BE2C (cell line): Measurements from ENCODE around the gene RBM12.

Experiments used
- DNase-seq: peaks from one replicate; pipeline ENCODE4 v3.0.0-alpha.2; 2020
- H3K27me3 ChIP-seq: fragments of 250-450 bp; sonication (Bioruptor Pico); 2 replicates; pipeline ENCODE4 v1.5.1; 2020; ENCODE audit warnings: mild to moderate bottlenecking
- H3K36me3 ChIP-seq: fragments of 250-450 bp; sonication (Bioruptor Pico); 2 replicates; pipeline ENCODE4 v1.5.1; 2020; ENCODE audit warnings: mild to moderate bottlenecking
- H3K4me1 ChIP-seq: fragments of 250-450 bp; sonication (Bioruptor Pico); 2 replicates; pipeline ENCODE4 v1.5.1; 2020
- H3K4me3 ChIP-seq: 2 replicates; pipeline ENCODE4 v1.5.1; 2011; ENCODE audit warnings: low read depth, low read length
- H3K9me3 ChIP-seq: fragments of 250-450 bp; sonication (Bioruptor Pico); 2 replicates; pipeline ENCODE4 v1.5.1; 2020
- CTCF ChIP-seq: IDR thresholded peaks from 2 replicates; pipeline ENCODE4 v1.5.1; 2012; ENCODE audit warnings: mild to moderate bottlenecking, low read depth, low read length

RBM12 gene

GRCh38 chr20:35699127-35699956, 34.6 kb upstream of the RBM12 start, which contains the start of the genes NFS1 and ROMO1:
Gene NFS1 (minus strand): TSS chr20:35699352. CDS start chr20:35699288, 64 bp downstream.
Gene ROMO1 (plus strand): TSS chr20:35699405. CDS start chr20:35699633, 228 bp downstream.
- DNase-seq: peak; percentile 95
- H3K9me3 ChIP-seq: no peaks in the 10 kb centered on the region
- peak; percentile 43 for TF ChIP-seq CTCF
- H3K4me3 ChIP-seq: peak within 1 kb of the TSS; percentile 89
- peaks cover 37% of the 10 kb centered on the region for H3K36me3 ChIP-seq
- no peaks in the 10 kb centered on the region for H3K27me3 ChIP-seq
- no peaks in the 10 kb centered on the region for H3K4me1 ChIP-seq

GRCh38 chr20:35698298-35699126, 33.8 kb upstream of the RBM12 start:
- no peaks in the 10 kb centered on the region for H3K9me3 ChIP-seq
- no peaks in the 10 kb centered on the region for H3K27me3 ChIP-seq
- no peaks in the 10 kb centered on the region for H3K4me1 ChIP-seq
- TF ChIP-seq CTCF: no peak
- DNase-seq: peak; percentile 43
- H3K36me3 ChIP-seq: peaks cover 29% of the 10 kb centered on the region
- peak overlapping the region; percentile 89 for H3K4me3 ChIP-seq

- DNase-seq: no peak
- no peaks in the 10 kb centered on the region for H3K4me1 ChIP-seq
- no peaks in the 10 kb centered on the region for H3K9me3 ChIP-seq
- H3K36me3 ChIP-seq: peaks cover 22% of the 10 kb centered on the region
- no peaks in the 10 kb centered on the region for H3K27me3 ChIP-seq
- H3K4me3 ChIP-seq: peak overlapping the region; percentile 89
- no peak for TF ChIP-seq CTCF
Measured at GRCh38 chr20:35697696-35698297, 33.1 kb upstream of the RBM12 start.

GRCh38 chr20:35695978-35696377, 31.3 kb upstream of the RBM12 start:
- TF ChIP-seq CTCF: no peak

GRCh38 chr20:35695245-35695749, 30.6 kb upstream of the RBM12 start:
- Histone ChIP-seq H3K27me3 (no peaks in the 10 kb centered on the region), H3K36me3 (peaks cover 2% of the 10 kb centered on the region; the same call in 1 of the 2 replicates), H3K9me3 (no peaks in the 10 kb centered on the region), H3K4me3 (no peak overlapping the region), H3K4me1 (no peaks in the 10 kb centered on the region)
- TF ChIP-seq CTCF: no peak
- DNase-seq: no peak

More at GRCh38 chr20:35695978-35696377, 31.3 kb upstream of the RBM12 start:
- no peaks in the 10 kb centered on the region for H3K4me1 ChIP-seq
- H3K4me3 ChIP-seq: no peak overlapping the region
- H3K36me3 ChIP-seq: peaks cover 5% of the 10 kb centered on the region; the same call in 1 of the 2 replicates
- no peak for DNase-seq
- no peaks in the 10 kb centered on the region for H3K9me3 ChIP-seq
- no peaks in the 10 kb centered on the region for H3K27me3 ChIP-seq
